ENCODE measurements around the gene BARD1.

- no peak for TF ChIP-seq ZNF274 (IDR thresholded peaks at IDR 0.05; ENCODE audit: low read depth, low read length)
- no peak for TF ChIP-seq YY1 (IDR thresholded peaks at IDR 0.05; ENCODE audit: insufficient read depth, insufficient read length)
- no peak for TF ChIP-seq SUZ12 (IDR thresholded peaks at IDR 0.05; ENCODE audit: extremely low read depth, insufficient read depth, insufficient read length)
These were observed 27.1 kb upstream of the BARD1 start for GRCh38 chr2:214836568-214836967.

All from NT2/D1 (cell line).